Hepatocyte (in vitro differentiated cells): ENCODE results near the gene CSNK1D.

Source experiments
- EZH2 ChIP-seq: fragments of 200-600 bp; sonication (generic); IDR thresholded peaks from 2 replicates; pipeline ENCODE4 v1.6.1; 2016; ENCODE audit warnings: antibody characterized with exemption, mild to moderate bottlenecking, borderline replicate concordance
- EZH2phosphoT487 ChIP-seq: fragments of 200-600 bp; sonication (generic); IDR thresholded peaks from one replicate; pipeline ENCODE4 v1.6.1; 2018; ENCODE audit warnings: antibody characterized with exemption, mild to moderate bottlenecking, low read depth, moderate library complexity; ENCODE audit not compliant: unreplicated experiment, severe bottlenecking
- TF ChIP-seq, protein P1 (sequence below): fragments of 200-600 bp; sonication (generic); IDR thresholded peaks from 2 replicates; pipeline ENCODE4 v1.5.1; 2016; ENCODE audit warnings: antibody characterized with exemption, mild to moderate bottlenecking; ENCODE audit not compliant: poor library complexity

GRCh38 chr17:82269138-82269881, 4.2 kb downstream of the CSNK1D start:
- TF ChIP-seq EZH2: no peak
- TF ChIP-seq, protein P1, sequence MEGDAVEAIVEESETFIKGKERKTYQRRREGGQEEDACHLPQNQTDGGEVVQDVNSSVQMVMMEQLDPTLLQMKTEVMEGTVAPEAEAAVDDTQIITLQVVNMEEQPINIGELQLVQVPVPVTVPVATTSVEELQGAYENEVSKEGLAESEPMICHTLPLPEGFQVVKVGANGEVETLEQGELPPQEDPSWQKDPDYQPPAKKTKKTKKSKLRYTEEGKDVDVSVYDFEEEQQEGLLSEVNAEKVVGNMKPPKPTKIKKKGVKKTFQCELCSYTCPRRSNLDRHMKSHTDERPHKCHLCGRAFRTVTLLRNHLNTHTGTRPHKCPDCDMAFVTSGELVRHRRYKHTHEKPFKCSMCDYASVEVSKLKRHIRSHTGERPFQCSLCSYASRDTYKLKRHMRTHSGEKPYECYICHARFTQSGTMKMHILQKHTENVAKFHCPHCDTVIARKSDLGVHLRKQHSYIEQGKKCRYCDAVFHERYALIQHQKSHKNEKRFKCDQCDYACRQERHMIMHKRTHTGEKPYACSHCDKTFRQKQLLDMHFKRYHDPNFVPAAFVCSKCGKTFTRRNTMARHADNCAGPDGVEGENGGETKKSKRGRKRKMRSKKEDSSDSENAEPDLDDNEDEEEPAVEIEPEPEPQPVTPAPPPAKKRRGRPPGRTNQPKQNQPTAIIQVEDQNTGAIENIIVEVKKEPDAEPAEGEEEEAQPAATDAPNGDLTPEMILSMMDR: no peak
- no peak for TF ChIP-seq EZH2phosphoT487
